GM20000 (cell line): ENCODE measurements around the gene NAV2.
A peak's percentile ranks its signal among the peaks of the same experiment; 100 is the strongest.

Experiments used
- DNase-seq: peaks from one replicate; pipeline ENCODE4 v3.0.0; 2012; ENCODE audit warnings: low spot score
- TF ChIP-seq, protein P1 (sequence below): IDR thresholded peaks from 2 replicates; pipeline ENCODE4 v1.5.1; 2012; ENCODE audit warnings: mild to moderate bottlenecking, control low read depth; ENCODE audit errors: extremely low read depth, missing control alignments

The NAV2 gene

GRCh38 chr11:19933801-19934488 is 221.3 kb downstream of the NAV2 start:
- TF ChIP-seq, protein P1, sequence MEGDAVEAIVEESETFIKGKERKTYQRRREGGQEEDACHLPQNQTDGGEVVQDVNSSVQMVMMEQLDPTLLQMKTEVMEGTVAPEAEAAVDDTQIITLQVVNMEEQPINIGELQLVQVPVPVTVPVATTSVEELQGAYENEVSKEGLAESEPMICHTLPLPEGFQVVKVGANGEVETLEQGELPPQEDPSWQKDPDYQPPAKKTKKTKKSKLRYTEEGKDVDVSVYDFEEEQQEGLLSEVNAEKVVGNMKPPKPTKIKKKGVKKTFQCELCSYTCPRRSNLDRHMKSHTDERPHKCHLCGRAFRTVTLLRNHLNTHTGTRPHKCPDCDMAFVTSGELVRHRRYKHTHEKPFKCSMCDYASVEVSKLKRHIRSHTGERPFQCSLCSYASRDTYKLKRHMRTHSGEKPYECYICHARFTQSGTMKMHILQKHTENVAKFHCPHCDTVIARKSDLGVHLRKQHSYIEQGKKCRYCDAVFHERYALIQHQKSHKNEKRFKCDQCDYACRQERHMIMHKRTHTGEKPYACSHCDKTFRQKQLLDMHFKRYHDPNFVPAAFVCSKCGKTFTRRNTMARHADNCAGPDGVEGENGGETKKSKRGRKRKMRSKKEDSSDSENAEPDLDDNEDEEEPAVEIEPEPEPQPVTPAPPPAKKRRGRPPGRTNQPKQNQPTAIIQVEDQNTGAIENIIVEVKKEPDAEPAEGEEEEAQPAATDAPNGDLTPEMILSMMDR = no peak
- no peak for DNase-seq

GRCh38 chr11:19934828-19935259 is 222.2 kb downstream of the NAV2 start:
- TF ChIP-seq, protein P1 = no peak
- no peak for DNase-seq

DNA sequence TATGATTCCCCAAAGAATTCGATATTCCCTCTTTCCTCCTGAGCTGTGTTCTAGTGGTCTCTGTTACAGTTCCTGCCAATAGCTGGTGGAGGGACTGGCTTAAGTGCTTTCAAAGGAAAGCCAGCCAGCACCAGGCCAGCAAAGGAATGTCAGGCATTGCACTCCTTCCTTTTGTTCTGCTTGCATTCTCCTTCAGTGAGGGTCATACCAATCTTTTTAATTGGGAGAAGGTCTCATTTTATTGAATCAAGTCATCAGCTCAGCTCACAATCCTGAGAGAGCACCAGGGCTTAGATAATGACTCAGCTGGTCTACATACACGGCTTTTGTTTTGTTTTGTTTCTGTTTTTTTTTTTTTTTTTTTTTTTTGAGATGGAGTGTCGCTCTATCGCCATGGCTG is 222.9 kb downstream of the NAV2 start:
- DNase-seq = no peak
- TF ChIP-seq, protein P1 = no peak

DNA sequence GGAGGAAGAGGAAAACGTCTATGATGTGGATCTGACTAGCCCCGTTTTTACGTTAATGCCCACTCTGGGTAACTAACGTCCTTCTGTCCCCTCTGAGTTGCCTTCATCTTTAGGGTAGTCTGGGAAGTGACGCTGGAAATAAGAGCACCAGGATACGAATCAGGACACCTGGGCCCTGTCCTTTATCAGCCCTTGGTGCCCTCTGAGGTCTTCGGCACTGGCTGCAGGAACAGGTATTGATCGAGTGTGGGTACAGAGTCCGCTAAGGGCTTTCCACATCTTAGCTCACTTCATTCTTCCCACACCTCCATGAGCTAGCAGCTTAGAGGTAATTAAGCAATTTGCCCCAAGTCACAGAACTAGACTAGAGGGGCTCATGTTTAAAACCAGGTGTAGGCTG is 223.8 kb downstream of the NAV2 start:
- TF ChIP-seq, protein P1 = no peak
- no peak for DNase-seq

DNA sequence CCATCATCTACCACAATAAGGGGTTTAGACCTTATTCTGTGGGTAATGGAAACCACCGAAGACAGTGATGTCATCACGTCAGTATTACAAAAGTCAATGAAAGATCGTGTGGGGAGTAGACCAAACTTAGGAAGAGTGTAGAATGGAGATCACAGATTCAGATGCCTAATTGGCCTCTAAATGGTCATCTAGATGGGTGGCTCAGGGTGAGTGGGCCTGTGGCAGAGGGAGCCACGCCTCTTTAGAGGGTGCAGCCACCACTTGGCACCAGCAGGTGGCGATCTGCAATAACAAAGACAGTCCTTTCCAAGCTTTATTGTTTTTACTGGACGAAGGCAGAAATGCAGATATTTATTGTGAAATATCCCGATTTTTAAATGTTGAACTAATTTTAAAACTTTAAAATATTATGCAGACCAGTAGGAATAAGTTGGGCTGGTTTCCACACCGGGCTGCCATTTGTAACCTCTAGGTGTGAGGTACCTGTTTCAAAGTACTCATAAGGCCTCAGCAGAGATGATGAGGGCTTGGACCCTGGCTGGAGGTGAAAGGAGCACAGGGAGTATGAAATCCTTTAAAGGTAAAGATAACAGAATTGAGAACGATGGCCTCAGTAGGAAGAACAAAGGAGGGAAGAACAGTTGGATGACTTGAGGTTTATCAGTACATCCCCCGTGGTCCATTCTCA is 225.7 kb downstream of the NAV2 start:
- peak; percentile 69 for DNase-seq
- TF ChIP-seq, protein P1 = peak; percentile 86

GRCh38 chr11:19938866-19939265 is 226.2 kb downstream of the NAV2 start:
- TF ChIP-seq, protein P1 = no peak

DNA sequence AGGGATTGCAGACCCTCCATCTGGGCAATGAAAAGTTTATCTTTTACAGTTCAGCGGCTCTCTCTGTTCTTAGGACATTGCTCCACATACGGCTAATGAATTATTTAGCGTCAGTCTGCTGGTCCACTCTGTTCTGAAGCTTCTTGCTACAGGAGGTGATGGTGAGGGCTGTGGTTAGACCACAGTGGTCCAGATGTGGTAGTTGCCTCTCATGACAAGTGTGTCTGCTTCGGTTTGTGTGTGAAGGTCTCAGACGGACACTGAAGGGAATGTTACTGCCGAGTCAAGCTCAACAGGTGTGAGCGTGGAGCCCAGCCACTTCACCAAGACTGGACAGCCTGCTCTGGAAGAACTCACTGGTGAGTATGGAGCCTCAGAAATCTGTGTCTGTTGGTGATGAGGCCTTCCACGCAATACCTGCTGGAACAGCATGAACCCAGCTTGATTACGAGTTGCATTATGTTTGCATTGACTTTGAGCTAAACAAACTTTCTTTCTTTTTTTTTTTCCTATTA is 226.8 kb downstream of the NAV2 start:
- TF ChIP-seq, protein P1 = no peak
- DNase-seq = no peak

More at GRCh38 chr11:19938866-19939265, 226.2 kb downstream of the NAV2 start:
- no peak for DNase-seq
